Tracheal epithelial cell (primary cell): ENCODE results near the gene PATJ. TPM values are rescaled to one million over a fixed set of nuclear protein-coding genes. Genes with fewer than 3 reads are reported as not detected.

Source experiments
- total RNA-seq: library from RNA; depleted of rRNA; stranded (reverse); fragments of >200 nt; gene quantifications from 2 replicates; pipeline ENCODE4 v1.2.1, GENCODE V29; 2014

The PATJ gene
- total RNA-seq, result 58.4 and 63.9 TPM in 2 replicates

DNA sequence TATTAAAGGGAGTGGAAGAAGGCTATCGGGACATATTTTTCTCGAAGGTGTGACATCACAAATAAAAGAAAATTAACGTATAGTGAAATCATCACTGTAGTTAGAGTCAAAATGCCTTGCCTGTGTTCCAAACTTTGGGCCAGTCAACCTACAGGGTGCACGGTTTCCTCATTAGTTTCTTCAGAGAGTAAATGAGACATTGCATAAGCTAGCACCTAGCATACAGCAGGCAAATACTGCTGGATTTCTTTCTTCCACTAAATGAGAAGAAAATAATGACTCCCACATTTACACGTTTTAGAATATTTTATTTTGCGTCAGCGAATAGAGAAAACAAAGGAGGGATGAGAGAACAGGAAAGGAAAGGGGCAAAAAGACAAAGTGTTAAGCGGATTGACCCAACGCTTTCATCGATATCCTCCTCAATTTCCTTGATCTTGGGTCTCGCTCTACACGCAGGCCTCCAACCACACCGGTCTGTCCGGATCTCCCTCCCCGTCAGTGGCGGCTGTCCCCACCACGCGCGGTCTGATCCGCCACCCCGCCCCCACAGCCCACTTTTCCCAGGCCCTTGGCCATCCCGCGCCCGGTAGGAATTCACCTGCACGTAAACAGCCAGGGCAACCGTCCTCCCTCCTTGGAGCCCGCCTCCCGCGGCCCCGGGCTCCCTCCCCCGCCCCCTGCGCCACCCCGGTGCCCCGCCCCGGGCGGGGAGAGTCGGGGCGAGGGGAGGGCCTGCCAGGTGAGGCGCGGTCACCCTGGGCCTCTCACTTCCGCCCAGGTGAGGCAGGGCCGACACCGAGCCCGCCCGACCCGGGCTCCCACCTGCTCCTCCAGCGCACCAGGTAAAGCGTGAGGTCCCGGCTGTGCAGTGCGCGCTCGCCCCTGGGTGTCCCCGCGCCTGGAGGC lies at the start of gene PATJ:
Gene PATJ, plus strand, starts transcription at position 770 of the 909 bp plus-strand sequence. CDS start 20,413 bp downstream, outside the sequence.

DNA sequence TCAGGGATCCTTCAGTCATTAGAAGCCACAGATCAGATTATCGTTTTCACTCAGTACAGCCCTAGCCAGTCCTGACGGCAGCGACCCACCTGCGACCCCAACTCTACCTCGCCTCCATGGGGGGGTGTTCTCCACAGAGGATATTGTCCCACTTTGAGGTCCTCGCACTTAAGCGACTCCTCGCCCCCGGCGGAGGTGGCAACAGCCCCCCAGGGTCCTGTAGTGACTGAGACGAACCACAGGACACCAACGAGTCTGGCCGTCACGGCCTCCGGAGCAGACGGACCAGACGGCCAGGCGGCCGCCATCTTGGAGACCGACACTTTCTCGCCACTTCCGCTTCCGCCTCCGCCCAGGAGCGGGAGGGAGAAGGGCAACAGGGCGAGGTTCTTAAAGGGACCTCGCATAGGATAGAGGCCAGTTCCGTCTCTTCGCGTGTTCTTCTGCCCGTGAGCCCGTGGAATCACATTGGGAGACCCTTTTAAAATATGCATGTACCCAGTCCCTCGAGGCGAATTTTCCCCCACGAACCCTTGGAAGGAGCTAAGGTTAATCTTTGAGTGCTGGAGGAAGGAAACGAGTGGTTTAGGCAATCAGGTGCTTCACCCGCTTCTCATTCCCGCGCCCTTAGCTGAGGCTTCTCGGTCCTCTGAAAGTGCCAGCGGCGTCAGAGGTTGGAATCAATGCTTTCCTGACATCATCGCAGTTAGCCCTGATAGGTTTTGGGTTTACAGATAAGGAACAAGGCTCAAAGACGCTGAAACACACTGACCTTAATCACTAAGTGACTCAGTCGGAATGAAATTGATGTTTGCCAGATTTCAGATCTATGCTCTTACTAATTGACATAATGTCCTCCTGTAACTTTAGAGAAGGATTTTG lies 17.2 kb upstream of the PATJ start, which contains the start of gene TM2D1:
Gene TM2D1, minus strand, starts transcription at position 329 of the 882 bp plus-strand sequence. Its CDS starts 21 bp downstream, at position 308.

GRCh38 chr1:62194651-62195544 lies 452.6 kb downstream of the PATJ start, which contains the start of gene L1TD1:
TSS of gene L1TD1 (plus strand) at chr1:62194849. CDS start at chr1:62206629, 11,780 bp downstream.

Other genes starting within 250 kb of the PATJ start
- 60.5 and 70.6 TPM in 2 replicates for gene TM2D1, start 17.3 kb upstream of the PATJ start, total RNA-seq